Keratinocyte (primary cell): ENCODE data around the gene EYA3.

Experiments used
- CTCF ChIP-seq, 3 experiments: IDR thresholded peaks in 1 of 3; conservative IDR thresholded peaks in 1 of 3; optimal IDR thresholded peaks in 1 of 3; 2 replicates in 2 of 3; 3 replicates in 1 of 3; pipeline versions ENCODE3 to v1.5.1; 2011; ENCODE audit warnings: low read length in 3 of 3, mild to moderate bottlenecking in 3 of 3, moderate library complexity in 2 of 3, control low read depth in 1 of 3, inconsistent platforms in 1 of 3; ENCODE audit not compliant: insufficient read depth in 2 of 3; ENCODE audit errors: extremely low read depth in 1 of 3
- EZH2 ChIP-seq: IDR thresholded peaks from one replicate; pipeline ENCODE4 v1.6.1; 2012; ENCODE audit warnings: inconsistent platforms, mild to moderate bottlenecking, low read length, moderate library complexity

- TF ChIP-seq CTCF (optimal IDR thresholded peaks at IDR 0.05 in 1 of 3, IDR thresholded peaks at IDR 0.05 in 1 of 3, conservative IDR thresholded peaks at IDR 0.05 in 1 of 3; ENCODE audit: extremely low read depth in 1 of 3, insufficient read depth in 2 of 3, low read length in 3 of 3) (no peak), EZH2 (no peak)
Observed at GRCh38 chr1:28044399-28044798, 44.0 kb downstream of the EYA3 start.
